GM21360 (cell line): ENCODE measurements around the gene OR8J3.
"Not testable (repeated sequence)": the region's sequence is repeated elsewhere in the genome, so short reads cannot be mapped to it uniquely, and the experiment has no call there.

Experiments used
- ATAC-seq: cut with Tn5 transposase; IDR thresholded peaks from one replicate; pipeline ENCODE4 v1.9.1; 2021; ENCODE audit warnings: mild to moderate bottlenecking, moderate library complexity; ENCODE audit not compliant: unreplicated experiment

OR8J3 gene, protein sequence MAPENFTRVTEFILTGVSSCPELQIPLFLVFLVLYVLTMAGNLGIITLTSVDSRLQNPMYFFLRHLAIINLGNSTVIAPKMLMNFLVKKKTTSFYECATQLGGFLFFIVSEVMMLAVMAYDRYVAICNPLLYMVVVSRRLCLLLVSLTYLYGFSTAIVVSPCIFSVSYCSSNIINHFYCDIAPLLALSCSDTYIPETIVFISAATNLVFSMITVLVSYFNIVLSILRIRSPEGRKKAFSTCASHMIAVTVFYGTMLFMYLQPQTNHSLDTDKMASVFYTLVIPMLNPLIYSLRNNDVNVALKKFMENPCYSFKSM

DNA sequence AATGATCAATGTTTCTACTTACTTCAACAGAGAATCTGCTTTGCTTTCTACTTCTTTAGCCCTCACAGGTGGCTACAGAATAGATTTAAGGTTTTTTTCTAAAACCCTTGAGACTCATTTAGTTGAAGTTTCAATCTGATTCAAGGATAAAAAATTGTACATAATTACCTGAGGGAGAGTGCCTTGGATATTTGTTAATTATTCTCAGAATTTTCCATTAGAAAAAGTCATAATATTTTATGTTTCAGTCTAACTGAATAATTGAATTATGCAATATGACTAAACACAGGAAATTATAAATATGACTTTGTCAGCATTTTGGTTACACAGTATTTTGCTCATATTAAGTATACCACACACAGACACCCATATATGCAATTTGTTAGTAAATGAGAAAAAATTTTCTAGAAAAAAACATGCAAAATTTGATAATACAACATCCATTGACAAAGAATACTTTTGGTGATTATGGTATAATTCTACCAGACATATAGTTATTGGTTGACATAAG lies at the start of gene OR8J3:
OR8J3 (minus strand) TSS at position 51 of the 511 bp plus-strand sequence. CDS start 2,483 bp downstream, outside the sequence.
- ATAC-seq = no peak

DNA sequence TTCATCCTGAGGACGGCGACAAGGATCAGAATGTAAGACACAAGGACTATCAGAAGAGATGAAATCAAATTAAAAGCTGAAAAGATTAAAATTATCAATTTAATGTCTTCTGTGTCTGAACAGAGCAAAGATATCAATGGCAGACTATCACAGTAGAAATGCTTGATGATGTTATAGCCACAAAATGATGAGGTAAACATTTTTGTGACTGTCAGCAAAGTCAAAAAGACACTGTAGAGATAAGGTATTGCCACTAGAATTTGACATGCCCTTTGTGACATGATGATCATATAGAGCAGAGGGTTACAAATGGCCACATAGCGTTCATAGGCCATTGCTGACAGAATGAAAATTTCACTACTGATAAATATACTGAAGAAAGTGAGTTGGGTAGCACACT lies 48.6 kb upstream of the OR8J3 start:
- no peak for ATAC-seq

DNA sequence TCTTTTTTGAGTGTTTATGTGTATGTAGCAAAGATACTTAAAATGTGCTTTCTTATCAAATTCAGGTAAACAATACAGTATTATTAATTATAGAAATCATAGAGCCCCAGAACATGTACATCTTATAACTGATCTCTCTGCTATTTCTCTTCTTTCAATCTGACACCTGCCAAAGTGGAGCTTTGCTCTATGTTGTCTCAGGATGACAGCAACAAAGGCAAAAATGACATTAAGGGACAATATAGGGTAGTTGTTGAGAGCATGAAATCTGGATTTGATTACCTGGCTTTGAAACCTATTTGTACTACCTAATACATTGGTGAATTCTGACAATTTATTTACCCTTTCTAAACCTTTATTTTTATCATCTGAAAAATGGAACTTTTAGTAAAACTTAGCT lies 43.5 kb upstream of the OR8J3 start:
- no peak for ATAC-seq

DNA sequence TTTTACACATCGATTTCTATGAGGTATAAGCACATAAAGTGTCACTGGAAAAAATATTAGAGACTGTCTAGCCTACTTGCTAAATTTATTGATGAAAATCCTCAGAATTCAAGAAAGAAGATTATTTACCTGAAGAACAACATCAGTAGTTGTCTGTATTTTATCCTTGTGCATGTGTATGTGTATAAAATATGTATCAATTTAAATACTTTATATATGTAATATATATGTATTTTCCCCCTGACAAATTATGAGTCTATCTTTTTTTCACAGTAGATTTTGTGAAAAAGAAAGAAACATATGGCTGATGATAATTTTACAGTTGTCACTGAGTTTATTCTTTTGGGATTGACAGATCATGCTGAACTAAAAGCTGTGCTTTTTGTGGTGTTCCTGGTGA lies 36.3 kb upstream of the OR8J3 start, which contains the start of gene OR5J2:
OR5J2 (plus strand) TSS at position 301 of the 400 bp plus-strand sequence; CDS start at position 301, 0 bp downstream.
- no peak for ATAC-seq

DNA sequence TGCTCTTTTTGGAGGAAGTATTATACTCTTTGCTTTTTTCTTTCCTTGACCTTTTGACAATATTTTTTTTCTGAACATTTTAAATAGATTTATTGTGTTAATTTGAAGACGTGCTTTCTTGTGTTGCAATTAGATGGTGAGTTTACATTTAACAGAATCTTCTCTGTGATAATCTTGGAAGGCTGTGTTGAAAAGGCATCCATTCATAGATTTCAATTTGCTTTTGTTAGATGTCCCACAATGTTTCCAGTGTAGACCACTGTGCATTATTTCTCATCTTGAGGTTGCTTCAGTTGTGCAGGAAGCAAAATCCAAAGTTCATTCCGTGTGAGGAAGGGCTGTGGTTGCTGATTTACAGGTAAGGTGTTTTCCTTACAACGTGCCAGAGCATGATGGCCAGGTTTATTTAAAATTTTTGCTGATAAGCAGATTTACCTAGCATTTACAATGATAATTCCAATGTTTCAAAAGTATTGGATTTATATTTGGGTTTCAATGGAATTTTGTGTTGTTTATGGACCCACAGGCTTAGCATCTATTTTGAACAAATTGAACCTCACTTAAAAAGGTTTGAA lies 32.3 kb upstream of the OR8J3 start:
- ATAC-seq = no peak

DNA sequence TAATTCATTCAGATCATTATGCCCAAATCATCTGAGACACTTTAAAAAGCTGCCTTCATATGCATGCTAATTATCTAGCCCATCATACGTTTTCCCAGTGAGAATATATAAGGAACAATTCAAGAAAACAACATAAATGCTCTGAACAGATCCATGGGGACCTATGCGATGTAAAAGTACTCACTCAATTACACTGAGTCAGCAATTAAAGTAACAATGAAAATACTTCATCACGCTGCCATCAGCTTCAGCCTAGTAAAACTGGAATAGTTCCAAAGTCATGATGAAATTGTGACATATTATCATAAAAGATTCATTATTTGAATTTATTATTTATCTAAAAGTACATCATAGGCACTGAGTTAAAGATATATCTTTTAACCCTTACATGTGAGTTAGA lies 23.8 kb upstream of the OR8J3 start:
- no peak for ATAC-seq

DNA sequence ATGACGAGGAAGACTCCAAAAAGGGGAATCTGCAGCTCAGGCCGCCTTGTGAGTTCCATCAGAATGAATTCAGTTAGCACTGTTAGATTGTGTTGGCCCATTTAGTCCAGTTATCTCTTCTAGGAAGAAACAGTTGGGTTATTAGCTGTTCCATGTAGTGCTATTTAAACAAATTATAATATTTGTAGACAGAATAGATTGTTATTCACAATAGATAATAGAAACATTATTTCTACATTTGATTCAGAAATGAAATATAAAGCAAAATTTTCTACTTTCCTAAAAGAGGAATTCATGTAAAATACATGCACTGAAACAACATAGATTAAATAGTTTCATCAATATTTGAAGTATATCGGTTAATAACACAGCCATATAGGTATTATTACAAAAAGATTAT lies 20.2 kb upstream of the OR8J3 start, which contains the start of gene OR8K5:
OR8K5 (minus strand) TSS at position 101 of the 400 bp plus-strand sequence; CDS start at position 101, 0 bp downstream.
- ATAC-seq = no peak

DNA sequence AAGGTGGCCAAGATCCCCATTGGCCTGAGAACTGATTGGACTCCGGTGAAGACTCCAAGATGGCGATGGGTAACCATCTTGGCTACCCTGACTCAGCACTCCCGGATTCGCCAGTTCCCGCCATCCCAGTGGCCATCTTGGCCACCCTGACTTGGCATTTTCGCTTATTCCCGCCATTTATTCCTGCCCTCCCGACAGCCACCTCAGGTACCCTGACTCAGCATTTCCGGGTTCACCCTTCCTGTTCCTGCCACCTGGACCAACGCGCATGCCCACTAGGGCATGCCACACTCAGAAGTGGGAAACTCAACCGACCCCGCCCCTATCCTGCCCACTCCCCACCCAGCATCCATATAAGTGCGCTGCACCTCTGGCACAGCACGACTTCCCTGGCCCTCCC lies 12.3 kb upstream of the OR8J3 start:
- no peak for ATAC-seq

DNA sequence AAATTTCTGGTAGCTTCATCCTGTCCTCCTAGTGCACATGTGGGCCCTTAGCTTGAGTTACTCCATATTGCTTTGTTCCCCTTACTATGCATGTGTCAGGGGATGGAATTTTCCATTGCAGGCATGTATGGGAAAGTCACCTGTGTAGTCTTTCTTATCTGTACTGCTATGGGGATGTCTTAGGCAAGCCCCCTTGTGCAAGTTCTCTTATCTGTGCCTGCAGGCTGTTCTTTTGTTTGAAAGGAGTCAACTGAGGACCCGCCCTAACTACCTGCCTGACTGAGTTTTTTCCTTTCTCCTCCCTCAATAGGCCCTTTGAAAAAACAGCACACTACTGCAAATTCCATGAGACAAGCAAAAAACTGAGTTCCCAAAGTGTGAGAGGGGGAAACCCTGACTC lies 11.4 kb upstream of the OR8J3 start:
- no peak for ATAC-seq

DNA sequence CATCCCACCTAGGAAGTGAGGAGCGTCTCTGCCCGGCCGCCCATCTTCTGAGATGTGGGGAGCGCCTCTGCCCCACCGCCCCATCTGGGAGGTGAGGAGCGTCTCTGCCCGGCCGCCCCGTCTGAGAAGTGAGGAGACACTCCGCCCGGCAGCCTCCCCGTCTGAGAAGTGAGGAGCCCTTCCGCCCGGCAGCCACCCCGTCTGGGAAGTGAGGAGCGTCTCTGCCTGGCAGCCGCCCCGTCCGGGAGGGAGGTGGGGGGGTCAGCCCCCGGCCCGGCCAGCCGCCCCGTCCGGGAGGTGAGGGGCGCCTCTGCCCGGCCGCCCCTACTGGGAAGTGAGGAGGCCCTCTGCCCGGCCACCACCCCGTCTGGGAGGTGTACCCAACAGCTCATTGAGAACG lies 3.7 kb upstream of the OR8J3 start:
- not testable (repeated sequence) for ATAC-seq

DNA sequence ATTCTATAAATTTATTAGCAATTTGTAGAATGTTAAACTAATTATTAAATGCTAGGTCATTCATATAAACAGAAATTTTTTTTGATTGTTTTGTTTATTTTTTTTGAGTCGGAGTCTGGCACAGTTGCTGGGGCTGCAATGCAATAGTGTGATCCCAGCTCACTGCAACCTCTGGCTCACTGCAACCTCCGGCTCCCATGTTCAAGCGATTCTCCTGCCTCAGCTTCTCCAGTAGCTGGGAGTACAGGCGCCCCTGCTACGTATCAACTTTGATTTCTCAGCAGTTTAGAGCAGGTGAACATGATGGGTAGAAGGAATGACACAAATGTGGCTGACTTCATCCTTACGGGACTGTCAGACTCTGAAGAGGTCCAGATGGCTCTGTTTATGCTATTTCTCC lies 17.9 kb downstream of the OR8J3 start, which contains the start of gene OR8H3:
OR8H3 (plus strand) TSS at position 301 of the 400 bp plus-strand sequence; CDS start at position 301, 0 bp downstream.
- ATAC-seq = no peak

DNA sequence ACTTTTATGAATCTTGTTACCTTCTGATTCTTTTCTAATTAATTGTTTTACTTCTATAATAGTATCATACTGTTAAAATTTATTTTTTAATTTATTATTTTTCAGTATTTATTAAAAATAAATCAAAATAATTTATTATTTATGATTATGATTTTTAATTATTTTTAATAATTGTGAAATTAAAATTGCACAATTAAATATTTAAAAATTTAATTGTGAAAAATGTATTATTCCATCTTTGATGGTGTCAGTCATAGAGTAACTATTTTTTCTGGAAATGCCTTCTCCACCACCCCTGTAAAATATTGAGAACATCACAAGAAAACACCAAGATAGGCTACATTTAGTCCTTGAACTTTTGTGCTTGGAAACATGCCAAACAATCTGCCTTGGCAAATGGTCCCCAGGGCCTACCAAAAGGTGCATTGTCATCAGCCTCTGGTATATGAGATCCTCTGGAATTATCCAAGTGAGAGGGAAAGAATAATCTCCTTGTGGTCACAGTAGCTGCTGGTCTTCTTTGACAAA lies 36.7 kb downstream of the OR8J3 start, which contains the start of gene OR8H2:
OR8H2 (plus strand) TSS at position 478 of the 528 bp plus-strand sequence. CDS start 1,356 bp downstream, outside the sequence.
- no peak for ATAC-seq

DNA sequence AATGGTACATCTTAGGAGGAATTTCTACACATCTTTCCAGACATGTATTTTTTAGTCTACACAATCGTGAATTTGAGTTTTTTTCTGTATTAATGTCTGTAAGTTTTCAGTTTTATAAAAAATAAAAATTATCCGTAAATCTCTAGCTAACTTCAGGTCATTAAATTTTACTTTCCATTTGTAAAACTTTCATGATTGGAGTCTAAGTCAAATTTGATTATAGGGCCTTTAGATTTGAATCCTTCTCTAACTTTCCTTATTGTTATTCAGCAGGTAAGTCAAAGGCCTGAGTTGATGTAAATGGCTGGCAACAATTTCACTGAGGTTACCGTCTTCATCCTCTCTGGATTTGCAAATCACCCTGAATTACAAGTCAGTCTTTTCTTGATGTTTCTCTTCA lies 47.0 kb downstream of the OR8J3 start, which contains the start of gene OR8I2:
OR8I2 (plus strand) TSS at position 301 of the 400 bp plus-strand sequence; CDS start at position 301, 0 bp downstream.
- ATAC-seq = no peak

DNA sequence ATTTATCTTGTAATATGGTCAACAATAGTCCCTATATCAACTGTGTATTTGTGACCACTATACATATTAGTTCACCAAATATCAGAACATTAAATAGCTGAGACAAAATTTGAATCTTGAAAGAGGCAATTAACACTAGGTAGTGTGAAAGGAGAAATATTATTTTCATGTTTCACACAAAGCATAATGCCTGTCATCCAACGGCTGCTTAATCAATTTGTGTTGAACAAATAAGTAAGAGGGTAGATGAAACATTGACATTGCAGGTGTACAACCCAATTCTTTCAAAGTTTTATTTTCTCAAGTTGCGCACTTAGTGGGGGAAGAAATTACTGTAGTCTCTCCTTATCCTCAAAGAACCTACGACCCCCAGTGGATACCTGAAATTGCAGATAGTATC lies 50.3 kb downstream of the OR8J3 start:
- ATAC-seq = no peak
